OCI-LY1 (cell line): ENCODE data around the gene CLSTN2.

Experiments
- CTCF ChIP-seq: fragments of 200-600 bp; sonication (generic), shearing (Covaris generic); IDR thresholded peaks from 2 replicates; pipeline ENCODE4 v1.5.1; 2017; ENCODE audit warnings: mild to moderate bottlenecking, antibody characterized with exemption, low read length, moderate library complexity, mixed read lengths
- EZH2 ChIP-seq: fragments of 200-600 bp; sonication (generic), shearing (Covaris generic); IDR thresholded peaks from 2 replicates; pipeline ENCODE4 v1.8.0; 2017; ENCODE audit warnings: borderline replicate concordance, mixed run types, mild to moderate bottlenecking, antibody characterized with exemption, low read length, moderate library complexity, mixed read lengths

GRCh38 chr3:140015741-140016140 is 80.8 kb downstream of the CLSTN2 start:
- TF ChIP-seq CTCF (no peak), EZH2 (no peak)
